ENCODE data around the gene DOCK4. TPM values are rescaled to one million over a fixed set of nuclear protein-coding genes. Genes with fewer than 3 reads are reported as not detected.

The DOCK4 gene
- total RNA-seq, 1 experiment from 2014 or later = 20.4 TPM

GRCh38 chr7:111929264-111929663, 276.9 kb downstream of the DOCK4 start:
- H3K27me3 Mint-ChIP-seq (ENCODE audit: low read depth) = no peaks in the 10 kb centered on the region

DNA sequence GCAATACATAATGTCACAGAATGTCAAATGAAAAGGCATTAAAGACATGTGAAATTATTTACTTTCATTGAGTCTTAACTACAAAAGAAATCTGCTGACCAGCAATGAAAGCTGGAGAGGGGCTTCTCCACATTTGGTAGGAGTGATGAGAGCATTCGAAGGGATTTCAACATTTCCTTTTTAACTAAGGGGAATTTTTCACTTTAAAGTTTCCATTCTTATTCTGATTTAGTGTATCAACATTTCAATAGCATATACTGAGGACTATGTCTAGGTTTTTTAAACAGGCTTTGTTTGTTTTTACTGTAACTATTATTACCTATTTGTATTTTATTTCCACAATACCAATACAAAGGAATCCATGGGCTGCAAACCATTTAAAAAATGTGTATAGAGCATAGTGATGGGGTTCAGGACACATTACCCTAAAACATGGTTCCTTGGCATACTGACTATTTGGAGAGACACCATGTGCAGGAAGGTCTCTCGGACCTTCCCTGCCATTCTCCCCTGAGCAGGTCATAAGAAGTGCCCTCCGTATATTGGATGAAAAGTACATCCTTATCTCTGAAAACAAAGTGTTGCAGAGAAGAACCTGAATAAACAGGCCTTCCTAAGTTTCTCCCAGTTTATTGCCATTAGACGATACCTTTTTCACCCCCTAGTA, 278.7 kb downstream of the DOCK4 start:
- DNase-seq (ENCODE audit: low spot score) = no peak
- peaks cover 60% of the 10 kb centered on the region for H3K4me1 Mint-ChIP-seq
- POLR2A ChIA-PET = interaction anchor here (0.6 kb wide), 1 partner anchor 278 kb away, joined by 3 read pairs; no protein-coding TSS in a partner anchor

More at GRCh38 chr7:111929264-111929663, 276.9 kb downstream of the DOCK4 start:
- TF ChIP-seq ZNF219 (CRISPR knock-in tag; IDR thresholded peaks at IDR 0.05; ENCODE audit: borderline replicate concordance) (no peak), ESRRA (CRISPR knock-in tag; IDR thresholded peaks at IDR 0.05; ENCODE audit: borderline replicate concordance) (no peak), SOX15 (CRISPR knock-in tag; IDR thresholded peaks at IDR 0.05) (no peak), KAT7 (CRISPR knock-in tag; IDR thresholded peaks at IDR 0.05; ENCODE audit: borderline replicate concordance) (no peak), CBFB (CRISPR knock-in tag; IDR thresholded peaks at IDR 0.05; ENCODE audit: low read depth) (no peak), ATF3 (CRISPR knock-in tag; conservative IDR thresholded peaks at IDR 0.05) (no peak)
- TF ChIP-seq, protein P1, sequence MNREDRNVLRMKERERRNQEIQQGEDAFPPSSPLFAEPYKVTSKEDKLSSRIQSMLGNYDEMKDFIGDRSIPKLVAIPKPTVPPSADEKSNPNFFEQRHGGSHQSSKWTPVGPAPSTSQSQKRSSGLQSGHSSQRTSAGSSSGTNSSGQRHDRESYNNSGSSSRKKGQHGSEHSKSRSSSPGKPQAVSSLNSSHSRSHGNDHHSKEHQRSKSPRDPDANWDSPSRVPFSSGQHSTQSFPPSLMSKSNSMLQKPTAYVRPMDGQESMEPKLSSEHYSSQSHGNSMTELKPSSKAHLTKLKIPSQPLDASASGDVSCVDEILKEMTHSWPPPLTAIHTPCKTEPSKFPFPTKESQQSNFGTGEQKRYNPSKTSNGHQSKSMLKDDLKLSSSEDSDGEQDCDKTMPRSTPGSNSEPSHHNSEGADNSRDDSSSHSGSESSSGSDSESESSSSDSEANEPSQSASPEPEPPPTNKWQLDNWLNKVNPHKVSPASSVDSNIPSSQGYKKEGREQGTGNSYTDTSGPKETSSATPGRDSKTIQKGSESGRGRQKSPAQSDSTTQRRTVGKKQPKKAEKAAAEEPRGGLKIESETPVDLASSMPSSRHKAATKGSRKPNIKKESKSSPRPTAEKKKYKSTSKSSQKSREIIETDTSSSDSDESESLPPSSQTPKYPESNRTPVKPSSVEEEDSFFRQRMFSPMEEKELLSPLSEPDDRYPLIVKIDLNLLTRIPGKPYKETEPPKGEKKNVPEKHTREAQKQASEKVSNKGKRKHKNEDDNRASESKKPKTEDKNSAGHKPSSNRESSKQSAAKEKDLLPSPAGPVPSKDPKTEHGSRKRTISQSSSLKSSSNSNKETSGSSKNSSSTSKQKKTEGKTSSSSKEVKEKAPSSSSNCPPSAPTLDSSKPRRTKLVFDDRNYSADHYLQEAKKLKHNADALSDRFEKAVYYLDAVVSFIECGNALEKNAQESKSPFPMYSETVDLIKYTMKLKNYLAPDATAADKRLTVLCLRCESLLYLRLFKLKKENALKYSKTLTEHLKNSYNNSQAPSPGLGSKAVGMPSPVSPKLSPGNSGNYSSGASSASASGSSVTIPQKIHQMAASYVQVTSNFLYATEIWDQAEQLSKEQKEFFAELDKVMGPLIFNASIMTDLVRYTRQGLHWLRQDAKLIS (CRISPR knock-in tag; IDR thresholded peaks at IDR 0.05; ENCODE audit: borderline replicate concordance) = no peak
- TF ChIP-seq, protein P2, sequence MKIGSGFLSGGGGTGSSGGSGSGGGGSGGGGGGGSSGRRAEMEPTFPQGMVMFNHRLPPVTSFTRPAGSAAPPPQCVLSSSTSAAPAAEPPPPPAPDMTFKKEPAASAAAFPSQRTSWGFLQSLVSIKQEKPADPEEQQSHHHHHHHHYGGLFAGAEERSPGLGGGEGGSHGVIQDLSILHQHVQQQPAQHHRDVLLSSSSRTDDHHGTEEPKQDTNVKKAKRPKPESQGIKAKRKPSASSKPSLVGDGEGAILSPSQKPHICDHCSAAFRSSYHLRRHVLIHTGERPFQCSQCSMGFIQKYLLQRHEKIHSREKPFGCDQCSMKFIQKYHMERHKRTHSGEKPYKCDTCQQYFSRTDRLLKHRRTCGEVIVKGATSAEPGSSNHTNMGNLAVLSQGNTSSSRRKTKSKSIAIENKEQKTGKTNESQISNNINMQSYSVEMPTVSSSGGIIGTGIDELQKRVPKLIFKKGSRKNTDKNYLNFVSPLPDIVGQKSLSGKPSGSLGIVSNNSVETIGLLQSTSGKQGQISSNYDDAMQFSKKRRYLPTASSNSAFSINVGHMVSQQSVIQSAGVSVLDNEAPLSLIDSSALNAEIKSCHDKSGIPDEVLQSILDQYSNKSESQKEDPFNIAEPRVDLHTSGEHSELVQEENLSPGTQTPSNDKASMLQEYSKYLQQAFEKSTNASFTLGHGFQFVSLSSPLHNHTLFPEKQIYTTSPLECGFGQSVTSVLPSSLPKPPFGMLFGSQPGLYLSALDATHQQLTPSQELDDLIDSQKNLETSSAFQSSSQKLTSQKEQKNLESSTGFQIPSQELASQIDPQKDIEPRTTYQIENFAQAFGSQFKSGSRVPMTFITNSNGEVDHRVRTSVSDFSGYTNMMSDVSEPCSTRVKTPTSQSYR (CRISPR knock-in tag; IDR thresholded peaks at IDR 0.05) = no peak
- TF ChIP-seq, protein P3, sequence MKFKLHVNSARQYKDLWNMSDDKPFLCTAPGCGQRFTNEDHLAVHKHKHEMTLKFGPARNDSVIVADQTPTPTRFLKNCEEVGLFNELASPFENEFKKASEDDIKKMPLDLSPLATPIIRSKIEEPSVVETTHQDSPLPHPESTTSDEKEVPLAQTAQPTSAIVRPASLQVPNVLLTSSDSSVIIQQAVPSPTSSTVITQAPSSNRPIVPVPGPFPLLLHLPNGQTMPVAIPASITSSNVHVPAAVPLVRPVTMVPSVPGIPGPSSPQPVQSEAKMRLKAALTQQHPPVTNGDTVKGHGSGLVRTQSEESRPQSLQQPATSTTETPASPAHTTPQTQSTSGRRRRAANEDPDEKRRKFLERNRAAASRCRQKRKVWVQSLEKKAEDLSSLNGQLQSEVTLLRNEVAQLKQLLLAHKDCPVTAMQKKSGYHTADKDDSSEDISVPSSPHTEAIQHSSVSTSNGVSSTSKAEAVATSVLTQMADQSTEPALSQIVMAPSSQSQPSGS (CRISPR knock-in tag; IDR thresholded peaks at IDR 0.05; ENCODE audit: borderline replicate concordance, low read depth) = no peak
- TF ChIP-seq, protein P4, sequence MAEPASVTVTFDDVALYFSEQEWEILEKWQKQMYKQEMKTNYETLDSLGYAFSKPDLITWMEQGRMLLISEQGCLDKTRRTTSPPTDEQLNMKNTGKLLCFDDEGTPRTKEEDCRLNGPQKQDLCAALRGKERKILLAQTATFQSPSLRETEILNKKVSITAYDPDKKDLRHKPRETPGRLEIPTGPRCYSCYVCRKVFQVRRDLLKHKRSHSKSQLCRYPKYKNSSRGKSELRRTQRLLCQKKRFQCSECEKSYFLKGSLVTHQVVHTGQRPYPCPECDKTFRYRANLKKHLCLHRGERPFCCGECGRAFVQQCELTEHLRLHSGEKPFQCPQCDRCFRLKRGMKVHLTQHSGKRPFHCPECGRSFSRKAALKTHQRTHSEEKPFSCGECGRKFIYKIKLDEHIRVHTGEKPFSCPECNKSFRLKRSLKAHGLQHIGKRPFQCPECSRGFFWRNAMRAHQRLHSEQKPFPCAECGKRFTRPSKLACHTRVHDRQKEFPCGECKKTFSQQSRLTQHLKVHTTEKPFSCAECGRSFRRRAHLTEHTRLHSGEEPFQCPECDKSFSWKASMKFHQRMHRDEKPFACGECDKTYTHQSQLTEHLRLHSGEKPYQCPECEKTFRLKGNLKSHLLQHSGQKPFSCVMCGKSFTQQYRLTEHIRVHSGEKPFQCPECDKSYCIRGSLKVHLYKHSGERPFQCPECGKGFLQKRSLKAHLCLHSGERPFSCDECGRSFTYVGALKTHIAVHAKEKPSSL (CRISPR knock-in tag; conservative IDR thresholded peaks at IDR 0.05) = no peak
- peaks cover 57% of the 10 kb centered on the region for H3K4me1 Mint-ChIP-seq
- H3K27ac Mint-ChIP-seq = no peak overlapping the region
- DNase-seq (ENCODE audit: low spot score) (no peak), ATAC-seq (no peak)
- POLR2A ChIA-PET = no interaction called here
- H3K9me3 Mint-ChIP-seq = no peaks in the 10 kb centered on the region
- no peaks in the 10 kb centered on the region for H3K36me3 Mint-ChIP-seq
- H3K4me3 Mint-ChIP-seq = no peak overlapping the region
- CTCF ChIA-PET = no interaction called here

More for the DNA sequence above, 278.7 kb downstream of the DOCK4 start:
- TF ChIP-seq ESRRA (CRISPR knock-in tag; IDR thresholded peaks at IDR 0.05; ENCODE audit: borderline replicate concordance) = no peak
- TF ChIP-seq MXD4 (CRISPR knock-in tag; IDR thresholded peaks at IDR 0.05; ENCODE audit: borderline replicate concordance) = no peak
- TF ChIP-seq, protein P5, sequence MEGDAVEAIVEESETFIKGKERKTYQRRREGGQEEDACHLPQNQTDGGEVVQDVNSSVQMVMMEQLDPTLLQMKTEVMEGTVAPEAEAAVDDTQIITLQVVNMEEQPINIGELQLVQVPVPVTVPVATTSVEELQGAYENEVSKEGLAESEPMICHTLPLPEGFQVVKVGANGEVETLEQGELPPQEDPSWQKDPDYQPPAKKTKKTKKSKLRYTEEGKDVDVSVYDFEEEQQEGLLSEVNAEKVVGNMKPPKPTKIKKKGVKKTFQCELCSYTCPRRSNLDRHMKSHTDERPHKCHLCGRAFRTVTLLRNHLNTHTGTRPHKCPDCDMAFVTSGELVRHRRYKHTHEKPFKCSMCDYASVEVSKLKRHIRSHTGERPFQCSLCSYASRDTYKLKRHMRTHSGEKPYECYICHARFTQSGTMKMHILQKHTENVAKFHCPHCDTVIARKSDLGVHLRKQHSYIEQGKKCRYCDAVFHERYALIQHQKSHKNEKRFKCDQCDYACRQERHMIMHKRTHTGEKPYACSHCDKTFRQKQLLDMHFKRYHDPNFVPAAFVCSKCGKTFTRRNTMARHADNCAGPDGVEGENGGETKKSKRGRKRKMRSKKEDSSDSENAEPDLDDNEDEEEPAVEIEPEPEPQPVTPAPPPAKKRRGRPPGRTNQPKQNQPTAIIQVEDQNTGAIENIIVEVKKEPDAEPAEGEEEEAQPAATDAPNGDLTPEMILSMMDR (IDR thresholded peaks at IDR 0.05) = no peak
- H3K4me3 Mint-ChIP-seq = peak overlapping the region; percentile 12; the same call in 1 of the 2 replicates
- CTCF ChIA-PET = no interaction called here
- no peaks in the 10 kb centered on the region for H3K27me3 Mint-ChIP-seq (ENCODE audit: low read depth)
- ATAC-seq = peak; percentile 53
- no peaks in the 10 kb centered on the region for H3K9me3 Mint-ChIP-seq
- H3K27ac Mint-ChIP-seq = peak overlapping the region; percentile 56
- H3K36me3 Mint-ChIP-seq = no peaks in the 10 kb centered on the region
